ENCODE data around the gene KREMEN1. TPM values are rescaled to one million over a fixed set of nuclear protein-coding genes. Genes with fewer than 3 reads are reported as not detected.

Gene KREMEN1
- total RNA-seq, 1 donor from 2014 or later = 24.6 TPM

GRCh38 chr22:29199702-29200400 lies 127.0 kb downstream of the KREMEN1 start:
- H3K27ac ChIP-seq = no peak overlapping the region
- no peaks in the 10 kb centered on the region for H3K36me3 ChIP-seq
- H3K9me3 ChIP-seq = no peaks in the 10 kb centered on the region
- intact Hi-C loops (cut with DNase I) = no loop called here
- no peak overlapping the region for H3K4me3 ChIP-seq
- TF ChIP-seq POLR2AphosphoS5 (IDR thresholded peaks at IDR 0.05; ENCODE audit: insufficient read depth in 1 of 2, low read depth in 1 of 2) (no peak), CTCF (IDR thresholded peaks at IDR 0.05) (no peak), POLR2A (IDR thresholded peaks at IDR 0.05) (no peak)
- no peaks in the 10 kb centered on the region for H3K27me3 ChIP-seq
- DNase-seq (ENCODE audit: extremely low spot score in 2 of 2) = no peak
- no peaks in the 10 kb centered on the region for H3K4me1 ChIP-seq

- no peaks in the 10 kb centered on the region for H3K36me3 ChIP-seq
- intact Hi-C loops (cut with DNase I) = no loop called here
- H3K4me1 ChIP-seq = peaks cover 4% of the 10 kb centered on the region
- H3K4me3 ChIP-seq = no peak overlapping the region
- no peak for TF ChIP-seq CTCF (IDR thresholded peaks at IDR 0.05)
- no peak for TF ChIP-seq POLR2A (IDR thresholded peaks at IDR 0.05)
- TF ChIP-seq POLR2AphosphoS5 (IDR thresholded peaks at IDR 0.05; ENCODE audit: insufficient read depth in 1 of 2, low read depth in 1 of 2) = no peak
- H3K9me3 ChIP-seq = no peaks in the 10 kb centered on the region
- DNase-seq (ENCODE audit: extremely low spot score in 2 of 2) = no peak
- H3K27me3 ChIP-seq = no peaks in the 10 kb centered on the region
- H3K27ac ChIP-seq = no peak overlapping the region
Measured at GRCh38 chr22:29200901-29201300, 128.1 kb downstream of the KREMEN1 start.

DNA sequence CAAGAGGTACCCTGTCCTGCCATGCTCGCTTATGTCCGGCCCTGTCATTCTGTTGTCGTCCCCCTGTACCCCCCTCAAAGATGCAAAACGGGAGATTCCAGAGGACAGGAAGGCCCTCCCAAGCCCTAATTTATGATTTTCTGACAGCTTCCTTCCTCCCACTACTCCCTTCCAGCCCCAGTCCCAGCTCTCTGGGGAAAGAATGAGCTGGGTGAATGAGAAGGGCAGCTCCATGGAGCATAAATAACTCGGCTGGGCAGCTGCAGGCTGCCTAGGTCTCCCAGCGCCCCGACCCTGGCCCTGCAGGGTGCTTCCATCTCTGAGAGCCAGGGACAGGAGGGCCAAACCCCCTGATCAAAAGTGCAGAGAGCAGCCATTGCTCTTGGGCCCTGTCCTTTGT lies 128.9 kb downstream of the KREMEN1 start:
- Histone ChIP-seq H3K4me3 (no peak overlapping the region), H3K27ac (no peak overlapping the region), H3K36me3 (no peaks in the 10 kb centered on the region), H3K9me3 (no peaks in the 10 kb centered on the region), H3K4me1 (peaks cover 13% of the 10 kb centered on the region), H3K27me3 (no peaks in the 10 kb centered on the region)
- DNase-seq (ENCODE audit: extremely low spot score in 2 of 2) = no peak
- TF ChIP-seq POLR2AphosphoS5 (IDR thresholded peaks at IDR 0.05; ENCODE audit: insufficient read depth in 1 of 2, low read depth in 1 of 2) (no peak), CTCF (IDR thresholded peaks at IDR 0.05) (no peak), POLR2A (IDR thresholded peaks at IDR 0.05) (no peak)
- intact Hi-C loops (cut with DNase I) = no loop called here

DNA sequence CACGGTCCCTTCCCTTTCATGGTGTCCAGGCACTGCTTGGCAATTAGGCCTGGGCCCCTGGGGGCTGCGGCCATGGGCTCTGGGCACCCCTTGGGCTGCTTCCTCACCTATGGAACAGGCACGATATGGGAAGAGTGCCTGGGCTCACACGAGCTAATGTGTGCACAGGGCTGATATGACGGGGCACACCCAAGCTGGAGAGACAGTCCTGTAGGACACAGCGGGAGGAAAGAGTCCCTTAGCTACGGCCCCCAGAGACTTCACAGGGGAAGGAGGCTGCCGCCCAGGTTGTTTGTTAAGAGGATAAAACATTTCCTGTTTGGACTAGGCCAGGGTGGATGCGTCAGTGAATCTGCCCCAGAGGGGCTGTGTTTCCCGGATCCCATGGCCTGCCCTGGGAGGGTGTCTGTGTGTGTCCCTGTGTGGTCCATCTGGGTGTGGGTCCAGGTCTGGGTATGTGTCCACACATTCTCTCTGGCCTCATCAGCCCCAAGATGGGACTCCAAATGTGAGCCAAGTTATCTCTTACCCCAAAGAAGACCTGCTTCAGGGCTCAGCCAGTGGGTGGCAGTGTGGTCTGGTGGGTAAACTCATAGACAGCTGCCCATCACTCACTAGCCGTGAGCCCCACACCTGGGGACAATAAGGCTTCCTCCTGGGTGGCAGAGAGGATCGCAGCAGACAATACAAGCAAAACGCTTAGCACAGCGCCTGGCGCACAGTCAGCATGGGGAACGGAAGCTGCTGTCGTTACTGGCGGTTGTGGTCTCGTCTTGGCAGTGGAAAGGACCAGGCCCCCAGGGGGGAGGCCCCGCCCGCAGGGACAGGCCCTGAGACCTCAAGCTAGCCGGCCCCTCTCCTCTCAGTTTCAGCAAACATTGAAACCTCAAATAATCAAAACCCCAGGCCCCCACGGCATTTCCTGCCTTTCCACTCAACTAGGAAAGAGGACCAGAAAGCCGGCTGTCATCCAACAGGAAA lies 129.7 kb downstream of the KREMEN1 start:
- Histone ChIP-seq H3K36me3 (no peaks in the 10 kb centered on the region), H3K4me3 (no peak overlapping the region), H3K9me3 (no peaks in the 10 kb centered on the region), H3K4me1 (peaks cover 14% of the 10 kb centered on the region), H3K27me3 (no peaks in the 10 kb centered on the region), H3K27ac (no peak overlapping the region)
- TF ChIP-seq CTCF (IDR thresholded peaks at IDR 0.05) (no peak), POLR2A (IDR thresholded peaks at IDR 0.05) (no peak)
- intact Hi-C loops (cut with DNase I) = no loop called here
- DNase-seq (ENCODE audit: extremely low spot score in 2 of 2) = no peak
